HepG2 (cell line): ENCODE measurements around the gene NAIF1. TPM values are rescaled to one million over a fixed set of nuclear protein-coding genes. Genes with fewer than 3 reads are reported as not detected.

ENCODE experiments used
- ATAC-seq: fragments of 200-7000 bp; cut with Tn5 transposase; 3 replicates; pipeline ENCODE4 v1.9.1; 2020; ENCODE audit warnings: mild to moderate bottlenecking, moderate library complexity
- BruUV-seq: library from RNA; stranded (reverse); fragments of 400-500 nt; replicated peaks from 2 replicates; lab custom pipeline; 2021; lab: Mats Ljungman, UMichigan
- CTCF ChIA-PET: fragments of 300-600 bp; formaldehyde crosslinking; extraction: SDS; loops from one replicate; lab custom pipeline; 2021; ENCODE audit warnings: low total read pairs, inconsistent platforms, low intra/inter-chr PET ratio; lab: Yijun Ruan, JAX
- POLR2A ChIA-PET: fragments of 350-600 bp; sonication (Branson Sonifier 250); formaldehyde crosslinking; loops from one replicate; lab custom pipeline; 2020; ENCODE audit warnings: antibody characterized with exemption, inconsistent platforms; lab: Yijun Ruan, JAX
- DNase-seq: peaks from one replicate; pipeline ENCODE4 v3.0.0-alpha.2; 2015; ENCODE audit warnings: low spot score
- FAIRE-seq: peaks from 3 replicates; lab custom pipeline; 2011; peaks lifted over from hg19 to GRCh38; lab: Jason Lieb, UNC
- H2AFZ ChIP-seq: one replicate; pipeline ENCODE4 v1.6.1; 2011; ENCODE audit warnings: low read length, inconsistent platforms
- H3K27ac ChIP-seq: fragments of 300-600 bp; 3 replicates; pipeline ENCODE4 v1.8.0; 2011; ENCODE audit warnings: mixed run types, mild to moderate bottlenecking, mixed read lengths, low read length, inconsistent platforms; ENCODE audit not compliant: insufficient read depth; ENCODE audit errors: extremely low read length
- H3K27me3 ChIP-seq, 2 experiments: fragments of 200-600 bp in 1 of 2; 2 replicates in 1 of 2; 3 replicates in 1 of 2; pipeline versions ENCODE4 v1.6.0 to v1.8.0; 2011; ENCODE audit warnings: low read length in 2 of 2, mild to moderate bottlenecking in 2 of 2, moderate library complexity in 2 of 2, inconsistent platforms in 1 of 2; ENCODE audit not compliant: insufficient read depth in 2 of 2, control insufficient read depth in 1 of 2
- H3K36me3 ChIP-seq, 2 experiments: fragments of 200-600 bp in 1 of 2; replicated peaks in 1 of 2; 2 replicates in 1 of 2; 3 replicates in 1 of 2; pipeline versions ENCODE4 v1.5.1 to v1.8.0; 2011; ENCODE audit warnings: low read length in 2 of 2, inconsistent platforms in 1 of 2; ENCODE audit not compliant: insufficient read depth in 2 of 2, control insufficient read depth in 1 of 2
- H3K4me1 ChIP-seq: 2 replicates; pipeline ENCODE4 v1.5.1; 2012; ENCODE audit warnings: low read length, inconsistent platforms; ENCODE audit not compliant: insufficient read depth
- H3K4me2 ChIP-seq: 2 replicates; pipeline ENCODE4 v1.6.0; 2011; ENCODE audit warnings: low read depth, low read length, inconsistent platforms
- H3K4me3 ChIP-seq, 3 experiments: fragments of 200-600 bp in 1 of 3; sonication (generic), shearing (Covaris generic) in 1 of 3; replicated peaks in 1 of 3; 2 replicates each; pipeline ENCODE4 v1.5.1; 2011 to 2016; ENCODE audit warnings: low read length in 3 of 3, inconsistent platforms in 2 of 3, low read depth in 2 of 3, mild to moderate bottlenecking in 2 of 3, control low read depth in 1 of 3, mixed read lengths in 1 of 3; ENCODE audit not compliant: insufficient read depth in 1 of 3
- H3K79me2 ChIP-seq: one replicate; pipeline ENCODE4 v1.6.1; 2011; ENCODE audit warnings: low read length, inconsistent platforms; ENCODE audit not compliant: insufficient read depth
- H3K9ac ChIP-seq: 2 replicates; pipeline ENCODE4 v1.6.0; 2011; ENCODE audit warnings: mild to moderate bottlenecking, low read depth, low read length, inconsistent platforms; ENCODE audit not compliant: insufficient read depth
- H3K9me3 ChIP-seq: 2 replicates; pipeline ENCODE4 v1.5.1; 2012; ENCODE audit warnings: mild to moderate bottlenecking, low read length
- H4K20me1 ChIP-seq: 2 replicates; pipeline ENCODE4 v1.6.0; 2011; ENCODE audit warnings: inconsistent platforms, mild to moderate bottlenecking, low read length, moderate library complexity; ENCODE audit not compliant: insufficient read depth
- BATF2 ChIP-seq: sonication (generic); formaldehyde crosslinking; IDR thresholded peaks from 2 replicates; pipeline ENCODE4 v1.8.0; 2022; ENCODE audit warnings: mild to moderate bottlenecking, missing genetic modification reagents, moderate library complexity
- BCLAF1 ChIP-seq: fragments of 450-650 bp; IDR thresholded peaks from 2 replicates; pipeline ENCODE4 v1.6.1; 2017; ENCODE audit warnings: mild to moderate bottlenecking
- LBX2 ChIP-seq: sonication (generic); formaldehyde crosslinking; IDR thresholded peaks from 2 replicates; pipeline ENCODE4 v1.5.0; 2020; ENCODE audit warnings: missing genetic modification reagents, mild to moderate bottlenecking, borderline replicate concordance
- NONO ChIP-seq, 2 experiments: fragments of 450-650 bp in 1 of 2; sonication (generic) in 1 of 2; formaldehyde crosslinking in 1 of 2; IDR thresholded peaks in 1 of 2; conservative IDR thresholded peaks in 1 of 2; 2 replicates each; pipeline versions ENCODE4 v1.6.1 to v1.8.0; 2017 to 2022; ENCODE audit warnings: mild to moderate bottlenecking in 1 of 2, missing genetic modification reagents in 1 of 2, moderate library complexity in 1 of 2
- NR2F6 ChIP-seq, 2 experiments: IDR thresholded peaks; 2 replicates each; pipeline ENCODE4 v1.6.1; 2016; ENCODE audit warnings: antibody characterized with exemption in 1 of 2, mild to moderate bottlenecking in 1 of 2
- PHF8 ChIP-seq: sonication (generic); formaldehyde crosslinking; IDR thresholded peaks from 2 replicates; pipeline ENCODE4 v1.5.0; 2020; ENCODE audit warnings: missing genetic modification reagents
- SRSF4 ChIP-seq: fragments of 200-400 bp; formaldehyde crosslinking; IDR thresholded peaks from one replicate; pipeline ENCODE4 v1.6.1; 2018; ENCODE audit warnings: mild to moderate bottlenecking, low read depth, low read length, moderate library complexity; ENCODE audit not compliant: poor library complexity, severe bottlenecking
- TAF1 ChIP-seq: sonication (generic); formaldehyde crosslinking; IDR thresholded peaks from 2 replicates; pipeline ENCODE4 v1.4.0; 2020; ENCODE audit warnings: missing genetic modification reagents
- USF2 ChIP-seq, 2 experiments: sonication (generic) in 1 of 2; formaldehyde crosslinking in 1 of 2; IDR thresholded peaks; 2 replicates each; pipeline versions ENCODE4 v1.5.1 to v1.6.1; 2011 to 2020; ENCODE audit warnings: borderline replicate concordance in 1 of 2, low read depth in 1 of 2, low read length in 1 of 2, mild to moderate bottlenecking in 1 of 2, missing genetic modification reagents in 1 of 2, moderate library complexity in 1 of 2
- ZC3H4 ChIP-seq: sonication (generic); formaldehyde crosslinking; IDR thresholded peaks from 2 replicates; pipeline ENCODE4 v1.4.0; 2020; ENCODE audit warnings: missing genetic modification reagents, borderline replicate concordance
- ZNF256 ChIP-seq: sonication (generic); formaldehyde crosslinking; conservative IDR thresholded peaks from 2 replicates; pipeline ENCODE4 v1.4.0; 2020; ENCODE audit warnings: missing genetic modification reagents
- ZNF350 ChIP-seq: sonication (generic); formaldehyde crosslinking; IDR thresholded peaks from 2 replicates; pipeline ENCODE4 v1.4.0; 2020; ENCODE audit warnings: mild to moderate bottlenecking, low read depth, missing genetic modification reagents, borderline replicate concordance
- ZNF761 ChIP-seq: sonication (generic); formaldehyde crosslinking; conservative IDR thresholded peaks from 2 replicates; pipeline ENCODE4 v1.4.0; 2020; ENCODE audit warnings: mild to moderate bottlenecking, missing genetic modification reagents
- ZNF781 ChIP-seq: sonication (generic); formaldehyde crosslinking; IDR thresholded peaks from 2 replicates; pipeline ENCODE4 v1.5.1; 2020; ENCODE audit warnings: borderline replicate concordance, mild to moderate bottlenecking, missing genetic modification reagents; ENCODE audit errors: not compliant biosample characterization
- ZNF878 ChIP-seq: sonication (generic); formaldehyde crosslinking; IDR thresholded peaks from 2 replicates; pipeline ENCODE4 v1.8.1; 2023; ENCODE audit warnings: mild to moderate bottlenecking, missing genetic modification reagents, moderate library complexity
- ZNF883 ChIP-seq: sonication (generic); formaldehyde crosslinking; IDR thresholded peaks from 2 replicates; pipeline ENCODE4 v1.5.1; 2020; ENCODE audit warnings: mild to moderate bottlenecking, missing genetic modification reagents; ENCODE audit errors: not compliant biosample characterization
- WGBS: methylation state at CpG from one replicate; pipeline ENCODE4 v1.1.6; 2017; ENCODE audit warnings: low lambda C conversion rate; 5-methylcytosine and 5-hydroxymethylcytosine counted together
- in situ Hi-C: cut with HindIII; loops from 2 replicates; pipeline ENCODE4 v1.10.0; 2017; ENCODE audit warnings: low pct_unique_long_range_greater_than_20kb; ENCODE audit not compliant: extremely low pct_ligation_motif_present
- intact Hi-C: fragments of 100-400 bp; cut with micrococcal nuclease; formaldehyde crosslinking; loops from one replicate; pipeline ENCODE4 v1.10.0; 2022; ENCODE audit not compliant: unreplicated experiment
- polyA plus RNA-seq, 8 experiments: library from polyadenylated mRNA; depleted of rRNA in 3 of 8; stranded (reverse) in 7 of 8; unstranded in 1 of 8; fragments of >200 nt; fragmentation: Illumina TruSeq in 4 of 8; extraction: Trizol in 4 of 8; gene quantifications; 2 replicates each; pipeline versions ENCODE4 v1.2.1 to v1.2.3, GENCODE V29; 2011 to 2016; ENCODE audit warnings: low read depth in 4 of 8, missing spikeins in 1 of 8, mixed read lengths in 1 of 8; ENCODE audit not compliant: insufficient read depth in 1 of 8
- total RNA-seq, 5 experiments: library from RNA; depleted of rRNA; stranded (reverse); fragments of >200 nt; fragmentation: Illumina TruSeq; extraction: Trizol; gene quantifications; 2 replicates each; pipeline ENCODE4 v1.2.3, GENCODE V29; 2016; ENCODE audit warnings: low read depth in 1 of 5

Gene NAIF1
- total and polyA plus RNA-seq, 2 of the 13 experiments (the other 11 are each of a cell fraction or from before 2014, with no cell fraction given): 6.0 to 6.9 TPM

GRCh38 chr9:128073253-128073886, 6.2 kb upstream of the NAIF1 start:
- no TSS peak for BruUV-seq
- peaks cover 65% of the 10 kb centered on the region for H3K4me1 ChIP-seq
- ChIA-PET POLR2A (interaction anchor here (0.7 to 3.7 kb wide), 5 partner anchors 15 to 121 kb away, joined by 3 to 16 read pairs (median 4); no protein-coding TSS in a partner anchor), CTCF (no interaction called here)
- ATAC-seq: peak; percentile 62
- H2AFZ ChIP-seq: no peak overlapping the region
- H3K9me3 ChIP-seq: no peaks in the 10 kb centered on the region
- H3K36me3 ChIP-seq: peaks cover 2 to 3% of the 10 kb centered on the region in 2 experiments; a peak in 2 of 5 replicates
- peak overlapping the region; percentile 53 for H3K4me2 ChIP-seq
- intact Hi-C loops: no loop called here
- DNase-seq: peak; percentile 85
- FAIRE-seq: peak; percentile 85
- WGBS: 30% methylated on average over 7 of the region's 7 CpGs
- H3K27me3 ChIP-seq: no peaks in the 10 kb centered on the region; a peak in 1 of 5 replicates
- peaks cover 25% of the 10 kb centered on the region for H3K79me2 ChIP-seq
- H3K9ac ChIP-seq: 0 out of 2 replicates have a peak overlapping the region, but pooled peaks have one; percentile 8
- in situ Hi-C loops: no loop called here
- H4K20me1 ChIP-seq: no peaks in the 10 kb centered on the region
- H3K4me3 ChIP-seq: peak overlapping the region in 1 of 3 experiments; percentile 9; a peak in 1 of 6 replicates
- H3K27ac ChIP-seq: peak overlapping the region; percentile 51
- TF ChIP-seq LBX2: no peak
- no peak for TF ChIP-seq USF2 (IDR thresholded peaks at IDR 0.05; ENCODE audit: low read depth, low read length)
- no peak for TF ChIP-seq USF2 (CRISPR knock-in tag; IDR thresholded peaks at IDR 0.05; ENCODE audit: borderline replicate concordance)
- peak; percentile 86 for TF ChIP-seq NR2F6 (IDR thresholded peaks at IDR 0.05)
- peak; percentile 85 for TF ChIP-seq NR2F6 (CRISPR knock-in tag; IDR thresholded peaks at IDR 0.05)
- TF ChIP-seq ZNF878 (CRISPR knock-in tag): no peak; the same call in 1 of the 2 replicates
- no peak for TF ChIP-seq BCLAF1
- TF ChIP-seq ZNF883 (CRISPR knock-in tag): no peak
- TF ChIP-seq ZNF781 (CRISPR knock-in tag): no peak
- TF ChIP-seq ZC3H4 (CRISPR knock-in tag): no peak
- no peak for TF ChIP-seq ZNF761 (CRISPR knock-in tag)
- no peak for TF ChIP-seq ZNF350 (CRISPR knock-in tag)
- TF ChIP-seq TAF1 (CRISPR knock-in tag): no peak
- TF ChIP-seq ZNF256 (CRISPR knock-in tag): no peak
- TF ChIP-seq BATF2 (CRISPR knock-in tag): no peak
- TF ChIP-seq SRSF4: no peak
- no peak for TF ChIP-seq PHF8 (CRISPR knock-in tag)
- TF ChIP-seq NONO (IDR thresholded peaks at IDR 0.05): no peak
- no peak for TF ChIP-seq NONO (CRISPR knock-in tag; conservative IDR thresholded peaks at IDR 0.05)
